Upper lobe of right lung (tissue), 1 donor: Measurements from ENCODE around the gene RRBP1. TPM values are rescaled to one million over a fixed set of nuclear protein-coding genes. Genes with fewer than 3 reads are reported as not detected.

Experiments used
- ATAC-seq: fragments of 200-7000 bp; cut with Tn5 transposase; one replicate; pipeline ENCODE4 v1.9.1; 2020; ENCODE audit warnings: mild to moderate bottlenecking, moderate library complexity
- DNase-seq: peaks from one replicate; pipeline ENCODE4 v3.0.0-alpha.2; 2020
- H3K27ac ChIP-seq: fragments of 200-600 bp; one replicate; pipeline ENCODE4 v1.8.0; 2022
- H3K27me3 ChIP-seq: fragments of 200-600 bp; one replicate; pipeline ENCODE4 v1.8.0; 2022; ENCODE audit warnings: mild to moderate bottlenecking
- H3K36me3 ChIP-seq: fragments of 200-600 bp; one replicate; pipeline ENCODE4 v1.8.0; 2022
- H3K4me1 ChIP-seq: fragments of 200-600 bp; one replicate; pipeline ENCODE4 v1.8.0; 2022
- H3K4me3 ChIP-seq: fragments of 200-600 bp; one replicate; pipeline ENCODE4 v1.8.0; 2022; ENCODE audit warnings: mild to moderate bottlenecking
- H3K9me3 ChIP-seq: fragments of 200-600 bp; one replicate; pipeline ENCODE4 v1.8.0; 2022
- intact Hi-C: fragments of 100-400 bp; cut with DNase I; formaldehyde crosslinking; loops from one replicate; pipeline ENCODE4 v1.11.0; 2022
- total RNA-seq: library from RNA; stranded (reverse); fragmentation: NEBNext Ultra II Directional; extraction: Animal tissue kit (Norgen Biotek cat#: 25700); gene quantifications from one replicate; pipeline ENCODE4 v1.2.1, GENCODE V29; 2021
- TF ChIP-seq, protein P1 (sequence below): fragments of 200-600 bp; IDR thresholded peaks from one replicate; pipeline ENCODE4 v1.8.0; 2022; ENCODE audit warnings: antibody characterized with exemption
- donor health status: DM: no; HTN: yes; CAD: no; lungs with severe emphysema.

RRBP1 gene
- total RNA-seq, 1 donor from 2014 or later = 166 TPM

DNA sequence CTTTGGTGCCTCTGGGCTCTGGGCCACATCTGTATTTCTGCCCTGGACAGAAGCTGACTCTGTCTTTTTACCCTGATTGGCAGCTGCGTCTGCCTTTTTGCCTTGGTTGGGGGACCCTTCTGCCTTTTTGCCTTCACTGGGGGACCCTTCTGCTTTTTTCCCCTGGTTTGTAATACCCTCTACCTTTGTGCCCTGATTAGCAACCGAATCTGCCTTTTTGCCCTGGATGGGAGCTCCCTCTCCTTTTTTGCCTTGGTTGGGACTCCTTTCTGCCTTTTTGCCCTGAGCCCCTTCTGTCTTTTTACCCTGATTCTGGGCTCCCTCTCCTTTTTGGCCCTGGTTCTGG is 23.4 kb downstream of the RRBP1 start:
- no peak overlapping the region for H3K4me3 ChIP-seq
- H3K9me3 ChIP-seq = no peaks in the 10 kb centered on the region
- ATAC-seq = no peak
- intact Hi-C loops = no loop called here
- no peaks in the 10 kb centered on the region for H3K27me3 ChIP-seq
- no peak overlapping the region for H3K27ac ChIP-seq
- TF ChIP-seq, protein P1, sequence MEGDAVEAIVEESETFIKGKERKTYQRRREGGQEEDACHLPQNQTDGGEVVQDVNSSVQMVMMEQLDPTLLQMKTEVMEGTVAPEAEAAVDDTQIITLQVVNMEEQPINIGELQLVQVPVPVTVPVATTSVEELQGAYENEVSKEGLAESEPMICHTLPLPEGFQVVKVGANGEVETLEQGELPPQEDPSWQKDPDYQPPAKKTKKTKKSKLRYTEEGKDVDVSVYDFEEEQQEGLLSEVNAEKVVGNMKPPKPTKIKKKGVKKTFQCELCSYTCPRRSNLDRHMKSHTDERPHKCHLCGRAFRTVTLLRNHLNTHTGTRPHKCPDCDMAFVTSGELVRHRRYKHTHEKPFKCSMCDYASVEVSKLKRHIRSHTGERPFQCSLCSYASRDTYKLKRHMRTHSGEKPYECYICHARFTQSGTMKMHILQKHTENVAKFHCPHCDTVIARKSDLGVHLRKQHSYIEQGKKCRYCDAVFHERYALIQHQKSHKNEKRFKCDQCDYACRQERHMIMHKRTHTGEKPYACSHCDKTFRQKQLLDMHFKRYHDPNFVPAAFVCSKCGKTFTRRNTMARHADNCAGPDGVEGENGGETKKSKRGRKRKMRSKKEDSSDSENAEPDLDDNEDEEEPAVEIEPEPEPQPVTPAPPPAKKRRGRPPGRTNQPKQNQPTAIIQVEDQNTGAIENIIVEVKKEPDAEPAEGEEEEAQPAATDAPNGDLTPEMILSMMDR = no peak
- peaks cover 19% of the 10 kb centered on the region for H3K4me1 ChIP-seq
- no peak for DNase-seq
- H3K36me3 ChIP-seq = peaks cover 32% of the 10 kb centered on the region

DNA sequence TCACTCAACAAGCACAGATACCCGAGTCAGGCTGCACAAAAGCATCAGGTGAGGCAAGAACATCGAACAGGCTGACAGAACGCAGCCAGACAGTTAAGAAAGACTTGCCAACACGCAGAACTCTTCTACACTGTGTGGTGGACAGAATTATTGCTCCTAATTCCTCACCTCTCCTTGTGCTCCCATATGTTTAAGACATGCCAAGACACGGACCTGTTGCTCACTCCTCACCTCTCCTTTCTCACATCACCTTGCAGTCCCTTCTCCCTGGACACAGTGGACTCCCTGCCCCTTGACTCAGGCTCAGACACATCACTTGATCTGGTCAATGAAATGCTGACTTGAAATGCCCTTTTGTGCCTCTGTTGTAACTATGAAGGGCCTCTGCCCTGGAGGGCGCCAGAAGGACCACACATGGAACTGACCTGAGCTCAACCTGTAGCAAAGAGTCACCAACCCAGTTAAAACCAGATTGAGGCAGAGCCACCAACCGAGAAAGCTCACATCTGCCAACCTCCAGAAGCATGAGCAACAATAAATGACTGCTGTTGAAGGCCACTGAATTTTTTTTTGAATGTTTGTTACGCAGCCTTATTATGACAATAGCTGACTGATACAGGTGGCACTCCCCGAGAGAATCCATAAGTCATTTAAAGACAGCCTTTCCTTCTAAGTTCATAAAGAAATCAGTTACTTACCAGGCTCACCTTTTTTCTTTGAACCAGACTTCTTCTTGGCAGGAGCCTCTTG is 24.0 kb downstream of the RRBP1 start:
- Histone ChIP-seq H3K4me1 (peaks cover 20% of the 10 kb centered on the region), H3K27ac (no peak overlapping the region)
- no peak for DNase-seq

DNA sequence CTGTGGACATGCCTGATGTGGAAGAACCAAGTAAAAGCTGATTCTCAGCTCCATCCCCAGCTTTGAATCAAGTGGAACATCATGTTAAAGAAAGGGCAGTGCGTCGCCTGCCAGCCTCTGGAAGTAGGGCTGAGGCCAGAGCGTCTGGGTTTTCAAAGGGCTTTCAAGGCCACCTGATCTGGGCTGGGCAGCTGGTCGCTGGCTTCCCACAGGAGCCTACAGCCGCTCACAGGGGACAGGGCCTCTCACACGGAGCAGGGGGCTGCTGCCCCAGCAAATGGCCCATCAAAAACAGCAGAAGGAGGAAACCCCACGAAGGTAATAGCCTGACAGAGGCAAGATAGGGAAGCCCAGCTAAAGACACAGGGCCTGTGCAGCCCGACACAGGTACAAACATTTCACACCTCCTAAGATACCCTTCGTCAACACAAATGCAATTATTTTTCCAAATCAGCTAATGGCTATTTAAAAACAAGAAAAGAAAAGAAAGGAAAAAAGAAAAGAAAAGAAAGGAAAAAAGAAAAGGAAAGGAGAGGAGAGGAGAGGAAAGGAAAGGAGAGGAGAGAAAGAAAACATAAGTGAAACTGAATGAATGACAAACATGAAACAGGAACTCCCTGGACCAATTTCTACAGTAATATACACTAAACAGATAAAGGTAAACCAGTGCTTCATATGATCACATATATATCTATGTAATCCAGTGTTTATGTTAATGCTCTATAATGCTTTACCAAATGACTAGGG is 24.8 kb downstream of the RRBP1 start:
- intact Hi-C loops = no loop called here
- Histone ChIP-seq H3K27ac (no peak overlapping the region), H3K4me3 (no peak overlapping the region), H3K27me3 (no peaks in the 10 kb centered on the region), H3K4me1 (peaks cover 21% of the 10 kb centered on the region), H3K36me3 (peaks cover 36% of the 10 kb centered on the region), H3K9me3 (no peaks in the 10 kb centered on the region)
- DNase-seq (peak; percentile 40), ATAC-seq (no peak)
- TF ChIP-seq, protein P1 = no peak

More for the DNA sequence above, 24.0 kb downstream of the RRBP1 start:
- no peak overlapping the region for H3K4me3 ChIP-seq
- H3K9me3 ChIP-seq = no peaks in the 10 kb centered on the region
- H3K27me3 ChIP-seq = no peaks in the 10 kb centered on the region
- peaks cover 36% of the 10 kb centered on the region for H3K36me3 ChIP-seq
- intact Hi-C loops = no loop called here
- no peak for ATAC-seq
- TF ChIP-seq, protein P1 = no peak

DNA sequence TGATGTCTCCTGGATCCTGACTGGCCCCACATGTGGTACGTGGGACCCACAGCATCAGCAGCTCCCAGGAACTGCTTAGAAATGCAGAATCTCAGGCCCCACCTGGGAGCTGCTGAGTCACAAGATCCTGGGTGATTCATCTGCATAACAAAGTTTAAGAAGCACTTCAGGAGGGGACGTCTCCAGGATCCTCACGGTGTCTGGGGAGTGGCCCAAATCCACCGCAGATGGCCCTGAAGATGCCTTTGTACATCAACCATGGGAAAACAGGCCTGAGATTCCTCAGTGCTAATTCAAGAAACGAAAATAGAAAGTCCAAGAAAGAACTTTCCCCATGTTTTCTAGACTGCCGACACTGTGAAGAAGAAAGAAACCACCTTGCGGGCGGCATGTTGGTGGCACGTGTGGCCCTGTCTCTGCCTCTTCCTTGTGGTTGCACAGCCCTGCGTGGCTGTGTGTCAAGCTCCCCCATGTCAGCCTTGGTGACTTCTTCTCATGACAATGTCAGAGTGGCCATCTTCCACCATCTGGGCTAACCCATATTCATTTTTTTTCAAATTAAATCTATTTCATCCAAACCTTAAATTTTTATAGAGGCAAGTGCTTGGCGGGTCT is 26.1 kb downstream of the RRBP1 start:
- no peak overlapping the region for H3K4me3 ChIP-seq
- ATAC-seq (no peak), DNase-seq (peak; percentile 7)
- peaks cover 36% of the 10 kb centered on the region for H3K36me3 ChIP-seq
- TF ChIP-seq, protein P1 = no peak
- H3K9me3 ChIP-seq = no peaks in the 10 kb centered on the region
- intact Hi-C loops = no loop called here
- H3K4me1 ChIP-seq = peaks cover 22% of the 10 kb centered on the region
- H3K27ac ChIP-seq = no peak overlapping the region
- H3K27me3 ChIP-seq = no peaks in the 10 kb centered on the region

DNA sequence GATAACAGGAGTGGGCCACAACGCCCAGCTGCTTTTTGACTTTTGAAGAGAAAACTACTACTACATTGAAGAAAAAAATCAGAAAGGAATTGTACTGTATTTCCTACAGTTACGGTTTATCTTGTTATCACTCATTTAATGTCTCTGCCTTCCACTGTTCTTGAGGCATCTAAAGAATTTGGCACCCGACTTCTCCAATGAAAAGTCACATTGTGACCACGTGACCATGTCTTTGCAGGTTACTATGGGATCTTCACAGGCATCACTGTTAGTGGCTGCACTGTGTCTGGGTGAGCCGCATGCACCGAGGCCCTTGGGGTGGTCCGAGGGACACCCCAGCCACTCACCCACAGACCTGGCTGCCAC is 26.8 kb downstream of the RRBP1 start:
- peak; percentile 33 for DNase-seq
- H3K27me3 ChIP-seq = no peaks in the 10 kb centered on the region
- no peak overlapping the region for H3K4me3 ChIP-seq
- peaks cover 35% of the 10 kb centered on the region for H3K36me3 ChIP-seq
- ATAC-seq = no peak
- peaks cover 29% of the 10 kb centered on the region for H3K4me1 ChIP-seq
- intact Hi-C loops = no loop called here
- TF ChIP-seq, protein P1 = no peak
- H3K9me3 ChIP-seq = no peaks in the 10 kb centered on the region
- no peak overlapping the region for H3K27ac ChIP-seq
